HG03066 (cell line): ENCODE results near the gene ZSCAN16.

ENCODE experiments used
- ATAC-seq: cut with Tn5 transposase; IDR thresholded peaks from one replicate; pipeline ENCODE4 v1.9.1; 2021; ENCODE audit warnings: low read depth; ENCODE audit not compliant: unreplicated experiment

Gene ZSCAN16

GRCh38 chr6:28167068-28167467, 42.7 kb downstream of the ZSCAN16 start:
- ATAC-seq, result no peak

- no peak for ATAC-seq
Measured at GRCh38 chr6:28167926-28168325, 43.5 kb downstream of the ZSCAN16 start.

GRCh38 chr6:28171271-28171670, 46.9 kb downstream of the ZSCAN16 start:
- ATAC-seq, result no peak

GRCh38 chr6:28172006-28172405, 47.6 kb downstream of the ZSCAN16 start:
- no peak for ATAC-seq

- no peak for ATAC-seq
Measured at GRCh38 chr6:28176373-28176772, 52.0 kb downstream of the ZSCAN16 start.
